HG03196 (cell line): ENCODE measurements around the gene ITGA11.

Experiments used
- ATAC-seq: cut with Tn5 transposase; IDR thresholded peaks from one replicate; pipeline ENCODE4 v1.9.1; 2021; ENCODE audit not compliant: unreplicated experiment

Gene ITGA11

DNA sequence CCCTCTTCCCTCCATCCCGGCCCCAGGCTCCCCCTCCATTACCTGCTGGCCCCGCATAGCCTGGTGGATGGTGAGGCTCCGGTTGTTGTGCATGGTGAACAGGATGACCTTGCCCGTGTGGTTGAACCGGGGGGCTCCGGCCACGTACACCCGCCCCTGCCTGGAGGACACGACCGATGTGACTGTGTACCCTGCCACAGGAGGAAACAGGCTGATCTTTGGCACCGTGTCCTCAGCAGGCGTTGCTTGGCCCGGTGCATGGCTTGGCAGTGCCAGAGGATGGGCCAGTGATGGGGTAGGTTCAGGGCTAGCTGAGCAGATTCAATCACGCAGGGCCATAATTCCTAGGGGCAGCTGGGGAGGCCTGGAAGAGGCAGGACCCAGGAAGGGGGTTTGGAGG lies 96.3 kb downstream of the ITGA11 start:
- ATAC-seq = no peak

DNA sequence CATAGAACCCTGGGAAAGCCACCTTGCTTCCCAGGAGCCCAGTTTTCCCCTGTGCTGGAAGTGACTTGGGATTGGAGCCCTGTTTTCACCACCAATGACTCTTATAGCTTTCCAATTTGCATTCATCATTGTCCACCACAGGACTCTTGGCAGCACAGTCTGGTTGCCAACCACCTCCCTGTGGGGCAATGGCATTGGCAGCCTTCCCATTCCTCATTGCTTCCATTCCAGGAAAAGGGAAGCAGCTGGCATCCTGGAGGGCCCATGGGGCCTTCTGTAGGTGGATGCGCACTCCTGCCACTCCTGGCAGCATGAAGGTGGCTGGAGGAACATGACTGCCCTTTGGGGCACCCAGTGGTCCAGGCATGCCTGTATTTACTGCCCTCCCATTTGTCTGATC lies 96.7 kb downstream of the ITGA11 start:
- ATAC-seq = no peak

DNA sequence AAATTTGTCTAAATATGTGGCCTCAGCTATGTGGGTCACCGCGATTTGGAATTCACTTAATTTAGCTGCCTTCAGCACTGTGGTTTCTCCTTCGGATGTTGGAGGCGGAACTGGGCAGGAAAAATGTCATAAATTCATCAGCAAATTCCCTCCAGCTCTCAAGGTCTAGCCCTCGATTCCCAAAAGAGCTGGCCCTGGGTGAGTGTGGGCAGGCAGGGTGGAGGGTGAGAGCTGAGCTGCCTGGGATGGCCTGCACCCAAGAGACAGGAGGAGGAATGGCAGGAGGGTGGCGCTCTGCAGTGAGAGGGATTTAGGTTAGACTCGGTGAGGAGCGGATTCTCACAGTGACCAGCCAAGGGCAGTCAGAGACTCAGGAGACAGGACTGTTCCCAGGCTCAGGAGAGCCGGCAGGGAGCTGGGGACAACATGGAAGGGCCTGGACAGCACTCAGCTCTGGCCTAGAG lies 97.3 kb downstream of the ITGA11 start:
- no peak for ATAC-seq

DNA sequence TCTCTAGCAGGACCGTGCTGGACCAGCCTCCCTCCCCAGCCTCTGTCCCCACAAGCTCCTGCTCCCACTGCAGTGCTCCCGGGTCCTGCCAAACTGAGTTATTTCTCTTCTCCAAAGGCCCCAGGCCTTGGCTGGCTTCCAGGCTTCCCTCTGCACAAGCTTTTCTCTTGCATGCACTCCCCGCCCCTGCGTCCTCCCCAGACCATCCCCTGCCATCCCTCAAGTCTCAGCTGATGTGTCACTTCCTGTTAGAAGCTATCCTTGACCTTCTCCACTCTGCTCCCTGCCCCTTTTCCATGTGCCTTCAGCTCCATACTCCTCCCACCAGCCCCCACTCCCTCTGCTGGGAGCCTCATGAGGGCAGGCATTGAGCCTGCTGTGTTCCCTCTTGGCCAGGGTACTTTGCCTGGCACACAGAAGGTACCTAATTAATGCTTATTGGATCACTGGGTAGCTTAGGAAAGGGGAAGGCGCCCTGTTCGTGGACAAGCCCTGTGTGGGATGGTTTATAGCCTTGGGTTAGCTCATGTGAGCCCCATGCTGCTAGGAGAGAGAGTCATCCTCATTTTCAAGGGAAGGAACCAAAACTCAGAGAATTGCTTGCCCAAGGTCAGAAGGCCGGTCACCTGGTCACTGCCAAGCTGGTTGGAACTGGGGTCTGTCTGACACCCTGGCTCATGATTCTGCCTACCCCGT lies 98.0 kb downstream of the ITGA11 start:
- ATAC-seq = no peak

DNA sequence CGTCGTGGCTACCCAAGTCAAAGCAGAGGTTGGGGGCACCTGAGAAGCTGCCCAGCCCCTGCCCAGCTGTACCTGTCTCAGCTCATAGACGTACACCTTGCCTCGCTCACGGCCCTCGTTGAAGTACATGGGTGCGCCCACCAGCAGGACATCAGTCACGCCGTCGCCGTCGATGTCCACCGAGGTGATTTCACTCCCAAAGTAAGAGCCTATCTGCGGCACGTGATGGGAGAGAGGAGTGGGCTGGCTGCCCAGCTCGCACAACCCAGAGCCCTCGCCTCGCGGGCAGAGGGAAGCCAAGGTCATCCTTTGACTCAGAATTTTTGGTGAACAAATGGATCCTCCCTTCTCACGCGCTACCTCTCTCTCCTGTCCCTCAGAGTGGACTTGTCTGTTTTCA lies 99.7 kb downstream of the ITGA11 start:
- ATAC-seq = no peak

DNA sequence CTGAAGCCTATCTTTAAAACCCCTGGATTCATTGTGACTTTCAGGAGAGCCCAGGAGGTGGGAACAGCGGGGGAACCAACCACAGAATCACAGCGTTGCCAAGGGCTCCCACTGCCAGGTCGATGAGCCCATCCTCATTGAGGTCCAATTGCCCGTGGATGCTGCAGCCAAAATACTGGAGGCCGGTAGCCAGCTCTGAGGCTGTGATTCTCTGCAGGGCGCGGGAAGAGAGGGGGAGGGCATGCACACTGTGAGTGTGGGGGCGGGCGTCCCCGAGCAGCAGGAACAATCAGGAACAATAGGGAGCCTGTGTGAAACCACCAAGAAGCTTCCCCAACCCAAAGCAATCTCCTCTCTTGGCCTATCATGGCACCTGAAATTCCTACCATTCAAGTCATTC lies 101.1 kb downstream of the ITGA11 start:
- no peak for ATAC-seq

DNA sequence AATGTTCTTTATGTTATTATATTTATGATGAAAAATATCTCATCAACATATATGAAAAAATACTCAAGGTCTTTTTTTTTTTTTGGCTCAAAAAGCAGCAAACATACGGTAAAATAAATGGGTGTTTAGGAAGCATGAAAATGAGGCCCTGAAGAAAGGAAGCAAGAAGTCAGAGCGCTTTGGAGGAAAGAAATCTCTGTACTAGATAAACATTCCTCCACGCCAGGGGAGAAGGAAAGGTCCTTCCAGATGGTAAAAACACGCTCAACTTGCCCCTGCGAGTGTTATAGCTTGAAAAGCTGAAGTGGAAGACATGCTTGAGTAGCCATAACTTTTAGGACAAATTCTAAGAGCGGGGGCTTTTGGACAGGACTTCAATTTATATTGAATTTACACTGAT lies 101.5 kb downstream of the ITGA11 start:
- no peak for ATAC-seq

DNA sequence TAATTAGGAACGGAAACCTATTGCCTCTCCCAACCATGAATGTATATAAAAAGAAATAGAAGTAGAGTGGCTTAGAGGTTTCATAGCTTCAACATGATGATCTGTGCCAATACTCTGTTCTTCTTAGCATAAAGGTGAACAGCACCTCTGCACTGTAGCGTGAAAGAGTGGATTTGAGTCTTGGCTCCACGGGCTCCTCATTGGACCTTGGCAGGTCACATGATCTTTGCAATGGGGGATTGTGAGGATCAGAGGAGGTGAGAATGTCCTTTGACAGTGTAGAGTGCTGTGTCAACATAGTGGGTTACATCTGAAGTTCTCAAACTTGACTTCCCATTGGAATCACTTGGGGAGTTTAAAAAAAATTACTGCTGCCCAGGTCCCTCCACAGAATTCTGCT lies 103.0 kb downstream of the ITGA11 start:
- no peak for ATAC-seq

DNA sequence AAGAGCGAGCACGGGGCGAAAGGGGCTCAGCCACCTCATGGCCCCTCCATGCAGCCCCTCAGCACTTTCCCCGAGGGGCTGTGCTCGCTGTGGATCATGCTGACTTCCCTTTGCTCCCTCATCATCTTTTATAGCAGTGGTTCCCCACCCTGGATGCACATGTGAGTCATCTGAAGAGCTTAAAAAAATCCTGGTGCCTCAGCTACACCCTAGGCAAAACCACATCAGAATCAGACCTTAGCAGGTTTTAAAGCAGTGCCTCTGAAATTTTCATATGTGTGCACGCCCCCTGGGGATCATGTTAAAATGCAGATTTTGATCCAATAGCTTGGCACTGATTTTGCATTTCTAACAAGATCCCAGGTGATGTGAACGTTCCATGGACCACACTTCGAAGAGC lies 103.5 kb downstream of the ITGA11 start:
- no peak for ATAC-seq

DNA sequence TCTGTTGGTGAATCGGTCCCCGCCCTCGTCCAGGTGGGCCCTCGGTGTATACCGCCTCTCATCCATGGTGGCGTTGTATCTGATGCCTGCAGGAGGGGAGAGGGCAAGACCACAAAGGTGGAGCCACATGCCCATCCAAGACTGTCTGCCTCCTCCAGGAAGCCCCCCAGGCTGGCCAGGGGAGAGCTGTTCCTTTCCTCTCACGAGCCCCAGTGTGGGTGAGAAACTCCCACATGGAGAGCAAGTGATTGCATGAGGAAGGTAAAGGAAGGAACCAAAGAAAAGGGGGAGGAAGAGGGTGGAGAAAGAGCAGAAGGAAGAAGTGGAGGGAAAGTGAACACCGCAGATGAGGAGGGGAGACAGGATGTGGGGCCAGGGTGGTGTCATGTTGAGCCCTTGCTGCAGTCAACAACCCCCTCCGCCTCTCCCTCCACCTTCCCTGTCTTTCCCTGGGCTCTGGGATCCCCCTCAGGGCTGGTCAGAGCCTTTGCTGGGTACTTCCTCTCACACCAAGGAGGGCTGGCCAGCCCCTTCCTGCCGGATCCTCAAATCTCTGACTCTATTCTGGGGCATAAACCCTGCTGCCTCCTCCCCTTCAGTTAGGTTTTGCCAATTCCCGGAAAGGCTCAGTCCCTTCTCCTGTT lies 105.1 kb downstream of the ITGA11 start:
- ATAC-seq = no peak

DNA sequence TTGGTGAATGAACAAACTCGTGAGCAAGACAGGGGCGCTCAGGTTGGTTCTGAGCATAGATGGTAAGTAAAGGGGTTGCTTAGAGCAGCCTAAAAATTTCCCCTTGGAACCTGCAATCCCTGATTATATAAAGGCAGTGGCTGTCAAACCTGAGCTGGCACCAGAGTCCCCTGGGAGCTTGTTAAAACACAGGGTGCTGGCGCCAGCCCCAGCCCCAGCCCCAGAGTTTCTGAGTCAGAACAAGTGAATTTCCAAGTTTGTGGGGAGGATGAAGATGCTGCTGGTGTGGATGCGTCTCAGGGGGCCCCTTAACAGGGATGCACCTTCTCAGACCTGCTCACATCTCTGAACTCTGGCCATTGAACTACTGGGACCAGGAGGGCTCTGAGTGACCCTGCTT lies 106.2 kb downstream of the ITGA11 start:
- no peak for ATAC-seq

DNA sequence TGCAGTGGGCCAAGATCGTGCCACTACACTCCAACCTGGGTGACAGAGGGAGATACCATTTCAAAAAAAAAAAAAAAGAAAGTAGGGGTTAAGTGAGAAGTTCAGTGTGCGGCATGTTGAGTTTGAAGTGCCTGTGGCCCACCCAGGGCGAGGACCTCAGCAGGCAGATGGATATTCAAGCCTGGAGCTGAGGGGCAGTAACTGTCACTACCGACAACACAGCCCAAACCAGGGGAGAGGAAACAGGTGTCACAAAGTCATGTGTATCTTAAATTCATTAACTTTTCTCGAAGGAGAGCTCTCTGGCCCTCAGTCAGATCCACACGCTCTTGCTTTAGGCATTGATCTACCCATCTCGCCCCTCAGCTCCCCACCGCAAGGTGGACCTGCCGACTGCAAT lies 109.2 kb downstream of the ITGA11 start:
- no peak for ATAC-seq

DNA sequence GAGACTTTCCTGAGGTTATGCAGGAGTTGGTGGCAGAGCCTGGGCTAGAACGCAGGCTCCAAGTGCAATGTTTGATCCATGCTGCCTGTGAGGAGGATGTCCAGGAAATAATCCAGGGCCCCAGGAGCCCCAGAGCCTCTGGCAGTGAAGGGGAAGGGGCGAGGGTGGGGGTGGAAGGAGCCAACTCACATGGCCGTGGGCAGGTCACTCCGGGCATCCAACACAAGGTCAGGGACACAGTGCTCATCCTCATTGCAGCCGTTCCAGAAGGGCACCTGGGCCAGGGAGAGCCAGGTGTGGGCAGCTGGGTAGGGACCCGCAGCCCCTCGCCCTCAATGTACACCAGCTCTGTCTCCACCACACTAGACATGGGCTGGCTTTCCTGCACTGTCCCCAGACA lies 110.7 kb downstream of the ITGA11 start:
- no peak for ATAC-seq

DNA sequence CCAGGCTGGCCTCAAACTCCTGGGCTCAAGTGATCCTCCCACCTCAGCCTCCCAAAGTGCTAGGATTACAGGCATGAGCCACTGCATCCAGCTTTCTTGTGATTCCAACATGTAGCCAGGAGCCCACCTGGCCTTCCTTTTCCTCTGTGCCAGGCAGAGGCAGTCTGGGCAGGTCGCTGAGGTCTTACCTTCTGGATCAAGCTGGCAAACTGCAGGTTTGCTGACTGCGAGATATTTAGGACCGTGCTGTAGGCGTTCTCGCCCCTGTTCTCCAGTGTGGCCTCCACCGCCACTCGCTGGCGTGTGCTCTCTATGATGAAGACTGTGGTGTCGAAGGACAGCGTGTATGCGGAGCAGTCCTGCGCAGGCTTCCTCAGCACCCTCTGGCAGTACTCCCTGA lies 112.0 kb downstream of the ITGA11 start:
- ATAC-seq = no peak

DNA sequence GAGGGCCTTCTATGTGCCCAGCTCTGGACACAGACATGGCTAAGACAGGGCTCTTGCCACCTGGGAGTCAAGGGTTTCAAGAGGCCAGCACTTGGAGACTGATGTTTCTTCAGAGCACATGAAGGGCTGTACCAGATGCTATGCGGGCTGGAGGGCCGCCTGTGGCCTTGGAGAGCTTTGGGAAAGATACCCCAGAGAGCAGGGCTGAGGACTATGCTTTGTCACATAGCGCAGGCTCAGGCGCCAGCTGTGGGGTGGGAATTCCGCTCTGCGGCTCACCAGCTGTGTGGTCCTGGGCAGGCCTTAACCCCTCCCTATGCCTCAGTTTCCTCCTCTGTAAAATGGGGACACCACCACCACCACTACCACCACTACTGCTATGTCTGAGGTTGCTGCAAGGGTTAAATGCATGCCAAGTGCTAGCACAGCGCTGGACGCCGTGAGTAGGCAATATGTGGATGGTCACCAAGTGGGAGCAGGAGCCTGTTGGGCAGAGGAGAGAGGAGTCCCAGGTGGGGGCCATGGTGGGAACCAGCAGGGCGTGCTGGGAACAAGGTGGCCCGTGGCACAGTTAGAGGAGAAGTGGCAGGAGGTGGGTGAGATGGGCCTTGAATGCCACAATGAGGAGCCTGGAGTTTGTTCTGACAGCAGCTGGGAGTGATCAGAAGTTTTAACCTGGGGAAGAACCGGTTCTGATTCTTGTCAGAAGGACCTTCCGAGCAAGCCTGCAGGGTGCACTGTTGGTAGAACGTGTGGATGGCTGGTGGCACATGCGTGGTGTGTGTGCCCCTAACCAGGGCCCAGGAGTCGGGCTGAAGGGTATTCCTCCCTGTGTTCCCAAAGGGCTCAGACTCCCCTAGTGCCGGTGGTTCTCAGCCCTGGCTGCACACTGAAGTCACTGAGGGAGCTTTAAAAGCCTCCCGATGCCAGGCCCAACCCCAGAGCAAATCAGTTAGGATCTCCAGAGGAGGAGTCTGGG lies 112.7 kb downstream of the ITGA11 start:
- no peak for ATAC-seq

DNA sequence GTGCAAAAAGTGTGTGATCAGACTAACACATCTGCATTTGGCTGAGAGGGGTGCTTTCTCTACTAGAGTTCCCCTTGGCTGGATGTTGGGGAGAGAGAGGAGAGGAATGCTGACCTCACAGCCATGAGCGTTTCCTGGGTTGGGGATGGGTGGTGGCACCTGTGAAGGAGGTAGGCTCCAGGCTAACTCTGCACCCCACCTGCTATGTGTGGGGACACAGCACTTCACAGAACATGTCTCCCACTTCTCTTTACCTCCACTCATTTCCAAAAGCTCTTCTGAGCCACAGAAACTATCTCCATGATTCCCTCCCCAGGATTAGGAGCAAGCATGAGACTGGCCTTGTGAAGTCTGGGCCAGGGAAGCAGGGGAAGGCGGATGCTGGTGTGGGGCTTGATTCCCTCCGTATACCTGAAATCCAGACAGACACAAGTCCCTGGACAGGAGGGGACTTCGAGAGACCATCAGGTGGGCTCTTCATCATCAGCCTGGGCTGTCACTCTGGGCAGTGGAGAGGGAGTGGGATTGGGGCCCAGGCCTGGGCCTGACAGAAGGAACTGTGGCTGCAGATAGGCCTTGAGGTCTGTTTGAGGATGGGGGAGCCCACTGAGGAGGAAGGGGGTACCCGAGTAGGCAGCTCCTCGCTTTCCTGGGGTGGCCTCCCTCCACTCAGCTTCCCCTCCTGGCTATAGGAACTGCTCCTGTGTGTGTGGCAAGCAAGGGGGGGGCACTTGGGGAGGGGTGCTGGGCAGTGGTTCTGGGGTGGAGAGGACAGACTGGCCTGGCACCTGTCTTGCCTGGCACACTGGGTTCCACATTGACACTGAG lies 113.7 kb downstream of the ITGA11 start:
- no peak for ATAC-seq

DNA sequence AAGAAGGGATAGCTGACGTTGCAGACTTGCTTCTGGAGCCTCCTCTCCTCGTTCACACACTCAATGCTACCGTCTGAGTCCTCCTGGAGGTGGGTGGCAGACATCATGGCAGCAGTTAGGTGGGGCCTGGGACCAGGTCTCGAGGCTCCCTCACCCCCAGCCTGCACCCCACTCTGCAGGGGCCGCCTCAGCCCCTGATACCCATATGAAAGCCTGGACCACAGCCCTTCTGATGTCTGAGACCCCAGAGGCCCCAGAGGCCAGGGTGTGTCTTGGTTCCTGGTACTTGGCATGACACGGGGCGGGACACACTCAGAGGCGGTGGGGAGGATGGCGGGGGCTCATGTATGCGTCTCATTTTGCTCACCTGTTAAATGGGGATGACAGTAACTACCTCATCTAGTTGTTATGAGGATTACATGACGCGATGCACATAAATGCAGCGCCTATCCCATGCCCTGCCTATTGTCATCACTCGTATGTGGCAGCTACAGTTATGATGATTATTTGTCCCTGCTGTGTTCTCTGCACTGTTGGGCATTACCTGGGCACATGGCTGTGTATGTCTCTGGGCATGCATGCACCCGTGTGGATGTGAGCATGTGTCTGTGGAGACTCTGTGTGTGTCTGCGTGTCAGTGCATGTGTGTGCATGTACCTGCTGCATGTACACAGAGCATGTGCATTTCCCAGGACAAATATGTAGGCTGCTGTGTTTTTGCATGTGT lies 114.5 kb downstream of the ITGA11 start:
- no peak for ATAC-seq

DNA sequence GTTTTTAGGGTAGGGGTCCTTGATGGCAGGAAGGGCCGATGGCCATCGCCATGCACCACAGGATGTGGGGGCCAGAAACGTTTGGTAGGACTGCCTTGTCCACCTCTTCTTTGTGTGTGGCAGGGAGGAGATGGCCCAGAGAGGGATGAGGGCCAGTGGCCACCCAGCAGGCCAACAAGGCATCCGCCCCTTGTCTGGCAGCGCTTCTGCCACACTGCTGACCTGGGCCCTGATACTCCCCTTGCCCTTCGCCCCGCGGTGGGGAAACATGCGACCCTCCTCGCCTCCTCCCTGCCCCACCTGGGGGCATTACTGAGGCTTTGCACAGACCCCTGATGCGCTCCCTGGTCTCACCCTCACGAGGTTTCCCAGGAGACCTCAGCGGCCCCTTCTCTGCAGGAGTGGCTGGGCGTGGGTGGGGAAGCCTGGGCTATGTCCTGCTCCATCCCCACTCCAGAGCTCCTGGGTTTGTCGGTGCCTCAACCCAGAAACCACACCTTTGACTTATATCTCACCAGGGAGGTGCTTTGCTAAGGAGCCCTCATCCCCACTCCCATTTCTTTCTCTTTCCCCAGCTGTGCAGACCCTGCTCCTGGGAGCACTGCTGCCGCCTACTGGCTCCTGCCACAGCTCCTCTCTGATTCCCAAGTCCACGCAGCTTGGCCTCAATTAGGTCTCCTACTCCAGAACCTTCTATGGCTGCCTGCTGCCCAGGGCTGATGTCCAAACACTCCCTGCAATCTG lies 115.7 kb downstream of the ITGA11 start:
- ATAC-seq = no peak

DNA sequence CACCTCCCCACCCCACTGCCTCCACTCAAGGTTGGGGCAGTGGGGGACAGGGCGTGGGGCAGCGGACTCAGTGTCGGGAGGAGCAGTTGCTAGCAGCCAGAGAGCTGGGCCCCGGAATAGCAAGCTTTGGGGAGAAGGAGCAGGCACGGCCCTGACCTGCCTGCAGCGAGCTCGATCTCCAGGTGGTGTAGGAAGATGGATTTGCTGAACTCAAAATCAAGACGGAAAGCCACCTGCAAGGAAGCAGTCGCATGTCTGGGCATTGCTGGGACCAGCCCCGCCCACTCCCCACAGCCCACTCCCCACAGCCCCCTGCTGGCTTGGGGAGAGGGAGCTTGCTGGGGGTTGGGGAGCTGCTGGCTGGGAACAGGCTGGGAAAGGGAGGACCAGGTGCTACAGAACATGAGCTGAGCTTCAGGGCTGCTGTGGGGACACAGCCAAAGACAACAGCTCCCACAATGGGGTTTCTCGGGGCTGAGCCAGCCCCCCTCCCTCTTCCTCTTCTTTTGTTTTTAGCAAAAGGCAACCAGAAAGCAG lies 116.4 kb downstream of the ITGA11 start:
- ATAC-seq = no peak
